NCI-H146 treated with DMSO at 0.1 percent for 48 hours (cell line): ENCODE measurements around the gene XRCC1.

Experiments
- DNase-seq: peaks from one replicate; lab custom pipeline; 2025; ENCODE audit not compliant: unreplicated experiment; lab: John Stamatoyannopoulos, UW

Gene XRCC1

DNA sequence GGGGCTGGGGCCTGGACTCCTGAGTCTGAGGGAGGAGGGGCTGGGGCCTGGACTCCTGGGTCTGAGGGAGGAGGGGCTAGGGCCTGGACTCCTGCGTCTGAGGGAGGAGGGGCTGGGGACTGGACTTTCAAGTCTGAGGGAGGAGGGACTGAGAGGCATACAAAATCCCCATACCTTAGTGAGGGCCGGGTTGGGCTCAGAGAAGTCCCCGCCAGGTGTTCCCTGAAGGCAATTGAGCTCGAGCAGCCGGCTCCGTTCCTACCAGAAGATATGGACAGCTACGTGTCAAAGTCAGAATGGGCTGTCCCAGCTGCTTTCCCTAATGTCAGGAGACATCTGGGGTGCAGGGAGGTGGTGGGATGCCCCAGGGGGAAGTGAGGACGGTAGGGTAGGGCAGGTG lies 80.2 kb downstream of the XRCC1 start:
- DNase-seq = no peak
